GM10248 (cell line): ENCODE data around the gene CARS2.

ENCODE experiments used
- CTCF ChIA-PET: fragments of 300-600 bp; sonication (Branson Sonifier 250); formaldehyde crosslinking; extraction: SDS; loops from one replicate; lab custom pipeline; 2021; ENCODE audit warnings: antibody characterized with exemption; lab: Yijun Ruan, JAX
- POLR2A ChIA-PET: fragments of 350-650 bp; sonication (Branson Sonifier 250); formaldehyde crosslinking; extraction: SDS; loops from one replicate; lab custom pipeline; 2020; ENCODE audit warnings: antibody characterized with exemption; lab: Yijun Ruan, JAX
- DNase-seq: peaks from one replicate; pipeline ENCODE4 v3.0.0; 2012; ENCODE audit errors: extremely low spot score
- CTCF ChIP-seq: IDR thresholded peaks from 2 replicates; pipeline ENCODE4 v1.5.1; 2012; ENCODE audit warnings: mild to moderate bottlenecking, low read depth; ENCODE audit errors: extremely low read depth, missing control alignments, control extremely low read depth

CARS2 gene

GRCh38 chr13:110715395-110716246, 9.7 kb upstream of the CARS2 start:
- peak; percentile 96 for DNase-seq
- ChIA-PET CTCF (interaction anchor here (1.4 to 1.6 kb wide), 3 partner anchors 7 to 251 kb away, joined by 3 to 5 read pairs (median 3); no protein-coding TSS in a partner anchor), POLR2A (interaction anchor here (0.5 to 1.7 kb wide), 27 partner anchors 7 to 1306 kb away, joined by 3 to 25 read pairs (median 4); partner anchors contain the start of genes ANKRD10 and CARS2)
- no peak for TF ChIP-seq CTCF

GRCh38 chr13:110714797-110715394, 9.0 kb upstream of the CARS2 start:
- TF ChIP-seq CTCF = peak; percentile 16
- ChIA-PET POLR2A (interaction anchor here (0.5 to 1.7 kb wide), 28 partner anchors 8 to 1757 kb away, joined by 3 to 25 read pairs (median 4); partner anchors contain the start of genes ANKRD10 and CARS2), CTCF (no interaction called here)
- no peak for DNase-seq

- DNase-seq = peak; percentile 46
- CTCF ChIA-PET = no interaction called here
- peak; percentile 39 for TF ChIP-seq CTCF
- POLR2A ChIA-PET = interaction anchor here (0.7 to 1.7 kb wide), 3 partner anchors 37 to 265 kb away, joined by 3 to 13 read pairs (median 8); no protein-coding TSS in a partner anchor
Measured at GRCh38 chr13:110713981-110714796, 8.3 kb upstream of the CARS2 start.

- ChIA-PET POLR2A (no interaction called here), CTCF (no interaction called here)
- no peak for TF ChIP-seq CTCF
- DNase-seq = no peak
Measured at GRCh38 chr13:110713642-110713952, 7.7 kb upstream of the CARS2 start, which contains the start of gene ING1. ING1 (plus strand) TSS chr13:110713700; CDS start chr13:110714150, 450 bp downstream.

- peak; percentile 94 for DNase-seq
- ChIA-PET CTCF (interaction anchor here (0.6 to 1.3 kb wide), 4 partner anchors 15 to 170 kb away, joined by 3 read pairs; no protein-coding TSS in a partner anchor), POLR2A (interaction anchor here (0.6 to 1.4 kb wide), 9 partner anchors 10 to 490 kb away, joined by 3 to 11 read pairs (median 3); partner anchors contain the start of gene NAXD)
- no peak for TF ChIP-seq CTCF
Measured at GRCh38 chr13:110712849-110713641, 7.1 kb upstream of the CARS2 start.
